Activated CD4-positive, alpha-beta T cell treated with anti-CD3 and anti-CD28 coated beads, Interleukin-2, amount 10 ng/mL, durations not matched to agents 24 days and 14 days (primary cell): ENCODE data around the gene TRPM2. TPM values are rescaled to one million over a fixed set of nuclear protein-coding genes. Genes with fewer than 3 reads are reported as not detected.
A peak's percentile ranks its signal among the peaks of the same experiment; 100 is the strongest.

ENCODE experiments used
- DNase-seq: peaks from one replicate; pipeline ENCODE4 v3.0.0; 2022
- H3K27ac Mint-ChIP-seq: one replicate; pipeline ENCODE4 v1.8.0; 2022; ENCODE audit warnings: mild to moderate bottlenecking, mixed read lengths
- H3K27me3 Mint-ChIP-seq: one replicate; pipeline ENCODE4 v1.8.0; 2022; ENCODE audit warnings: mixed read lengths
- H3K36me3 Mint-ChIP-seq: one replicate; pipeline ENCODE4 v1.8.0; 2022; ENCODE audit warnings: low read depth, mild to moderate bottlenecking, mixed read lengths
- H3K4me1 Mint-ChIP-seq: one replicate; pipeline ENCODE4 v1.8.0; 2021; ENCODE audit warnings: mixed read lengths
- H3K4me3 Mint-ChIP-seq: one replicate; pipeline ENCODE4 v1.8.0; 2022; ENCODE audit warnings: mild to moderate bottlenecking, moderate library complexity, mixed read lengths
- H3K9me3 Mint-ChIP-seq: one replicate; pipeline ENCODE4 v1.8.0; 2021; ENCODE audit warnings: mixed read lengths
- intact Hi-C: fragments of 100-400 bp; cut with micrococcal nuclease; formaldehyde crosslinking; loops from one replicate; pipeline ENCODE4 v1.15.1; 2023
- total RNA-seq: library from RNA; stranded (reverse); gene quantifications from 2 replicates; pipeline ENCODE4 v1.2.3, GENCODE V29; 2022

Gene TRPM2
- total RNA-seq, 1 donor from 2014 or later = 9.8 TPM

GRCh38 chr21:44444286-44444931 lies 91.0 kb downstream of the TRPM2 start:
- peaks cover 3% of the 10 kb centered on the region for H3K27me3 Mint-ChIP-seq
- H3K27ac Mint-ChIP-seq = no peak overlapping the region
- H3K9me3 Mint-ChIP-seq = no peaks in the 10 kb centered on the region
- intact Hi-C loops = no loop called here
- H3K4me1 Mint-ChIP-seq = no peaks in the 10 kb centered on the region
- H3K36me3 Mint-ChIP-seq = peaks cover 4% of the 10 kb centered on the region
- H3K4me3 Mint-ChIP-seq = no peak overlapping the region
- no peak for DNase-seq

GRCh38 chr21:44445145-44445812 lies 91.9 kb downstream of the TRPM2 start:
- Mint-ChIP-seq H3K9me3 (no peaks in the 10 kb centered on the region), H3K27ac (no peak overlapping the region), H3K4me1 (no peaks in the 10 kb centered on the region), H3K27me3 (peaks cover 3% of the 10 kb centered on the region), H3K4me3 (no peak overlapping the region), H3K36me3 (peaks cover 2% of the 10 kb centered on the region)
- DNase-seq = no peak
- intact Hi-C loops = no loop called here

GRCh38 chr21:44448651-44449131 lies 95.3 kb downstream of the TRPM2 start:
- H3K27me3 Mint-ChIP-seq = peaks cover 17% of the 10 kb centered on the region
- H3K9me3 Mint-ChIP-seq = peaks cover 5% of the 10 kb centered on the region
- intact Hi-C loops = no loop called here
- H3K4me3 Mint-ChIP-seq = no peak overlapping the region
- DNase-seq = no peak
- no peaks in the 10 kb centered on the region for H3K36me3 Mint-ChIP-seq
- H3K4me1 Mint-ChIP-seq = no peaks in the 10 kb centered on the region
- no peak overlapping the region for H3K27ac Mint-ChIP-seq

- intact Hi-C loops = no loop called here
- Mint-ChIP-seq H3K36me3 (no peaks in the 10 kb centered on the region), H3K4me1 (no peaks in the 10 kb centered on the region), H3K9me3 (peaks cover 12% of the 10 kb centered on the region), H3K4me3 (no peak overlapping the region), H3K27me3 (peaks cover 27% of the 10 kb centered on the region), H3K27ac (no peak overlapping the region)
- no peak for DNase-seq
Measured at GRCh38 chr21:44449473-44450363, 96.3 kb downstream of the TRPM2 start.

GRCh38 chr21:44450402-44450801 lies 97.0 kb downstream of the TRPM2 start:
- no peaks in the 10 kb centered on the region for H3K4me1 Mint-ChIP-seq
- no peak for DNase-seq
- H3K36me3 Mint-ChIP-seq = no peaks in the 10 kb centered on the region
- intact Hi-C loops = no loop called here
- H3K9me3 Mint-ChIP-seq = peaks cover 12% of the 10 kb centered on the region
- peaks cover 27% of the 10 kb centered on the region for H3K27me3 Mint-ChIP-seq
- H3K4me3 Mint-ChIP-seq = no peak overlapping the region
- H3K27ac Mint-ChIP-seq = no peak overlapping the region

- intact Hi-C loops = no loop called here
- Mint-ChIP-seq H3K36me3 (no peaks in the 10 kb centered on the region), H3K9me3 (peaks cover 12% of the 10 kb centered on the region), H3K4me1 (no peaks in the 10 kb centered on the region), H3K27me3 (peaks cover 27% of the 10 kb centered on the region), H3K27ac (no peak overlapping the region), H3K4me3 (no peak overlapping the region)
- DNase-seq = no peak
Measured at GRCh38 chr21:44450999-44451398, 97.6 kb downstream of the TRPM2 start.

- H3K4me3 Mint-ChIP-seq = no peak overlapping the region
- no peak overlapping the region for H3K27ac Mint-ChIP-seq
- no peak for DNase-seq
- peaks cover 24% of the 10 kb centered on the region for H3K27me3 Mint-ChIP-seq
- peaks cover 2% of the 10 kb centered on the region for H3K4me1 Mint-ChIP-seq
- intact Hi-C loops = no loop called here
- H3K36me3 Mint-ChIP-seq = no peaks in the 10 kb centered on the region
- peaks cover 12% of the 10 kb centered on the region for H3K9me3 Mint-ChIP-seq
Measured at GRCh38 chr21:44453120-44453519, 99.7 kb downstream of the TRPM2 start.

- intact Hi-C loops = no loop called here
- Mint-ChIP-seq H3K36me3 (no peaks in the 10 kb centered on the region), H3K4me1 (peaks cover 2% of the 10 kb centered on the region), H3K9me3 (peaks cover 12% of the 10 kb centered on the region), H3K27me3 (peaks cover 24% of the 10 kb centered on the region), H3K4me3 (peak overlapping the region; percentile 63), H3K27ac (no peak overlapping the region)
- no peak for DNase-seq
Measured at GRCh38 chr21:44454058-44454457, 100.6 kb downstream of the TRPM2 start.

GRCh38 chr21:44454747-44455523 lies 101.5 kb downstream of the TRPM2 start, which contains the start of gene LRRC3:
LRRC3 (plus strand) TSS chr21:44455510; CDS start chr21:44456645, 1,135 bp downstream.
- Mint-ChIP-seq H3K4me1 (peaks cover 2% of the 10 kb centered on the region), H3K27me3 (peaks cover 24% of the 10 kb centered on the region), H3K4me3 (peak within 1 kb of the TSS; percentile 81), H3K36me3 (no peaks in the 10 kb centered on the region), H3K9me3 (peaks cover 12% of the 10 kb centered on the region), H3K27ac (peak within 1 kb of the TSS; percentile 67)
- intact Hi-C loops = loop anchor here (1.0 kb wide), 2 partner anchors 27 to 116 kb away; partner anchors contain the start of gene CFAP410
- peak; percentile 92 for DNase-seq

- Mint-ChIP-seq H3K4me3 (peak overlapping the region; percentile 81), H3K27ac (no peak overlapping the region), H3K9me3 (peaks cover 12% of the 10 kb centered on the region), H3K36me3 (no peaks in the 10 kb centered on the region), H3K4me1 (peaks cover 4% of the 10 kb centered on the region), H3K27me3 (peaks cover 24% of the 10 kb centered on the region)
- intact Hi-C loops = loop anchor here (1.0 kb wide), 2 partner anchors 27 to 116 kb away; partner anchors contain the start of gene CFAP410
- peak; percentile 85 for DNase-seq
Measured at GRCh38 chr21:44455524-44456213, 102.2 kb downstream of the TRPM2 start.

- no peak for DNase-seq
- Mint-ChIP-seq H3K4me3 (peak overlapping the region; percentile 81), H3K36me3 (no peaks in the 10 kb centered on the region), H3K4me1 (peaks cover 4% of the 10 kb centered on the region), H3K27me3 (peaks cover 24% of the 10 kb centered on the region), H3K9me3 (peaks cover 12% of the 10 kb centered on the region), H3K27ac (peak overlapping the region; percentile 67)
- intact Hi-C loops = no loop called here
Measured at GRCh38 chr21:44456214-44456914, 102.9 kb downstream of the TRPM2 start.
